Loucy (cell line): Measurements from ENCODE around the gene DHX57.

Source experiments
- H2AFZ ChIP-seq: fragments of 200-600 bp; sonication (generic); 2 replicates; pipeline ENCODE4 v1.6.0; 2016; ENCODE audit warnings: antibody characterized with exemption, mild to moderate bottlenecking, low read length, moderate library complexity
- H3F3A ChIP-seq: fragments of 200-600 bp; 2 replicates; pipeline ENCODE4 v1.6.0; 2016; ENCODE audit warnings: antibody characterized with exemption, low read depth, mild to moderate bottlenecking
- H3K27me3 ChIP-seq: fragments of 200-600 bp; sonication (generic); 2 replicates; pipeline ENCODE4 v1.6.1; 2014; ENCODE audit warnings: low read length, mild to moderate bottlenecking; ENCODE audit not compliant: insufficient read depth, poor library complexity, severe bottlenecking
- H3K36me3 ChIP-seq: fragments of 200-600 bp; sonication (generic); 2 replicates; pipeline ENCODE4 v1.6.1; 2016; ENCODE audit warnings: low read length; ENCODE audit not compliant: insufficient read depth
- H3K4me1 ChIP-seq: fragments of 200-600 bp; sonication (generic); 2 replicates; pipeline ENCODE4 v1.5.1; 2014; ENCODE audit warnings: low read length, mild to moderate bottlenecking; ENCODE audit not compliant: insufficient read depth, poor library complexity, severe bottlenecking
- H3K4me2 ChIP-seq: fragments of 200-600 bp; sonication (generic); 2 replicates; pipeline ENCODE4 v1.6.0; 2014; ENCODE audit warnings: antibody characterized with exemption, low read length, low read depth, mild to moderate bottlenecking; ENCODE audit not compliant: poor library complexity, severe bottlenecking
- H3K4me3 ChIP-seq: fragments of 200-600 bp; sonication (generic); 2 replicates; pipeline ENCODE4 v1.5.1; 2014; ENCODE audit warnings: low read length, mild to moderate bottlenecking, mixed read lengths; ENCODE audit not compliant: poor library complexity, severe bottlenecking
- H3K79me2 ChIP-seq: fragments of 200-600 bp; sonication (generic); 2 replicates; pipeline ENCODE4 v1.6.1; 2014; ENCODE audit warnings: low read length; ENCODE audit not compliant: insufficient read depth
- H3K9ac ChIP-seq: fragments of 200-600 bp; sonication (generic); 2 replicates; pipeline ENCODE4 v1.6.0; 2014; ENCODE audit warnings: mild to moderate bottlenecking, low read depth, low read length, moderate library complexity; ENCODE audit not compliant: poor library complexity, severe bottlenecking
- H3K9me2 ChIP-seq: fragments of 200-600 bp; sonication (generic); replicated peaks from 2 replicates; pipeline ENCODE4 v1.6.1; 2016; ENCODE audit warnings: low read depth, low read length, mixed read lengths
- H3K9me3 ChIP-seq: fragments of 200-600 bp; sonication (generic); 2 replicates; pipeline ENCODE4 v1.6.1; 2014; ENCODE audit warnings: mild to moderate bottlenecking, antibody characterized with exemption, low read length, low read depth; ENCODE audit not compliant: insufficient read depth
- H4K20me1 ChIP-seq: fragments of 200-600 bp; sonication (generic); 2 replicates; pipeline ENCODE4 v1.6.0; 2014; ENCODE audit warnings: antibody characterized with exemption, low read length, mild to moderate bottlenecking; ENCODE audit not compliant: insufficient read depth, poor library complexity, severe bottlenecking
- EZH2phosphoT487 ChIP-seq: fragments of 200-600 bp; IDR thresholded peaks from 2 replicates; pipeline ENCODE4 v1.6.1; 2018; ENCODE audit warnings: antibody characterized with exemption, mild to moderate bottlenecking, moderate library complexity, borderline replicate concordance
- TF ChIP-seq, protein P1 (sequence below): fragments of 200-600 bp; sonication (generic); conservative IDR thresholded peaks from 2 replicates; pipeline ENCODE4 v1.5.1; 2014; ENCODE audit warnings: mild to moderate bottlenecking, antibody characterized with exemption, low read length

Gene DHX57

DNA sequence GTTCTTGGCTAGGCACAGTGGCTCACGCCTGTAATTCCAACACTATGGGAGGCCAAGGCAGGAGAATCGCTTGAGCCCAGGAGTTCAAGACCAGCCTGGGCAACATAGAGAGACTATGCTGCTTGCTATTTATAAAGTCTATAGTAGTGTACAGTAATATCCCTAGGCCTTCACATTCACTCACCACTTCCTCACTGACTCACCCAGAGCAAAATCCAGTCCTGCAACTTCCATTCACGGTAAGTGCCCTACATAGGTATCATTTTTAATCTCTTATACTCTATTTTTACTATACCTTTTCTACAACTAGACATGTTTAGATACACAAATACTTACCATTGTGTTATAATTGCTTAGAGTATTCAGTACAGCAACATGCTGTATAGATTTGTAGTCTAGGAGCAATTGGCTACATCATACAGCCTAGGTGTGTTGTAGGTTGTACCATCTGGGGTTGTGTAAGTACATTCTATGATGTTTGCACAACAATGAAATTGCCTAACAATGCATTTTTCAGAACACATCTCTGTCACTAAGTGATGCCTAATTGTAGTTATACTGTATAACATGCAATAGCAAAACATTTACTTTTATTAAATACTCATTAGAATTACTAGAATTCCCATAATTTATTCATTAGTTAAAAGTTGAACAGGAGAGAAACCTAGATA, 8.8 kb downstream of the DHX57 start:
- no peaks in the 10 kb centered on the region for H3K4me1 ChIP-seq
- H3K79me2 ChIP-seq = no peaks in the 10 kb centered on the region
- H3K27me3 ChIP-seq = no peaks in the 10 kb centered on the region
- H3K9me3 ChIP-seq = no peaks in the 10 kb centered on the region; the same call in 1 of the 2 replicates
- H3K9me2 ChIP-seq = no peaks in the 10 kb centered on the region
- H3K4me3 ChIP-seq = no peak overlapping the region
- no peak overlapping the region for H2AFZ ChIP-seq
- peaks cover 14% of the 10 kb centered on the region; the same call in 1 of the 2 replicates for H3K36me3 ChIP-seq
- H4K20me1 ChIP-seq = no peaks in the 10 kb centered on the region
- H3F3A ChIP-seq = no peaks in the 10 kb centered on the region
- H3K9ac ChIP-seq = no peak overlapping the region
- TF ChIP-seq, protein P1, sequence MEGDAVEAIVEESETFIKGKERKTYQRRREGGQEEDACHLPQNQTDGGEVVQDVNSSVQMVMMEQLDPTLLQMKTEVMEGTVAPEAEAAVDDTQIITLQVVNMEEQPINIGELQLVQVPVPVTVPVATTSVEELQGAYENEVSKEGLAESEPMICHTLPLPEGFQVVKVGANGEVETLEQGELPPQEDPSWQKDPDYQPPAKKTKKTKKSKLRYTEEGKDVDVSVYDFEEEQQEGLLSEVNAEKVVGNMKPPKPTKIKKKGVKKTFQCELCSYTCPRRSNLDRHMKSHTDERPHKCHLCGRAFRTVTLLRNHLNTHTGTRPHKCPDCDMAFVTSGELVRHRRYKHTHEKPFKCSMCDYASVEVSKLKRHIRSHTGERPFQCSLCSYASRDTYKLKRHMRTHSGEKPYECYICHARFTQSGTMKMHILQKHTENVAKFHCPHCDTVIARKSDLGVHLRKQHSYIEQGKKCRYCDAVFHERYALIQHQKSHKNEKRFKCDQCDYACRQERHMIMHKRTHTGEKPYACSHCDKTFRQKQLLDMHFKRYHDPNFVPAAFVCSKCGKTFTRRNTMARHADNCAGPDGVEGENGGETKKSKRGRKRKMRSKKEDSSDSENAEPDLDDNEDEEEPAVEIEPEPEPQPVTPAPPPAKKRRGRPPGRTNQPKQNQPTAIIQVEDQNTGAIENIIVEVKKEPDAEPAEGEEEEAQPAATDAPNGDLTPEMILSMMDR = no peak
- TF ChIP-seq EZH2phosphoT487 = no peak
- H3K4me2 ChIP-seq = no peak overlapping the region

DNA sequence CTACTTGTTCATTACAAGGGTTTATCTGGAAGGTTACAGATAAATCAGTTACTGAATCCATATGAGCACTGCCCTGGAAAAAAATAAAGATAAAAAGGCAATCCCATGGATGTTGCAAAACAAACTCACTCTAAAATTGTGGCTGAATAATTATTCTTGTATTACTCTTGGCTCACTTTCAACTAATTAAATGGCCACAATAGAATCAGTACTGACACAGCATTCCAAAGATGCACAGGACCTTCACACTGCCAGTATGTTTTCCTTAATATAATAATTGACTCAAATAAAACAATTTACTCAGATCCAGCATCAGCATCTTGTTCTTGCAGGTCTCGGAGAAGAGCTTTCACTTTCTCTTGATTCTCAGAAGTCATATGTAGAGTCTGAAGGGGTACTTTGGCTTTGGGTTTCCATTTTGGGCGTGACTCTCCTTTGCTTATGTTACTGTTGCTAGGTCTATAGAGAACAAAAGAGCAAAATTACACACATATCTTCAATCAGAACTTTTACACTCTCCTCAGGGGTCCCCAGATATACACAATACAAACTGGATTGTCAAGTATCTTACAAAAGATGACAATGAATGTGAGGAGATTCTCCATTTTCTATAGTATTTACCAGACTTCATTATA, 12.6 kb downstream of the DHX57 start:
- H3K27me3 ChIP-seq = no peaks in the 10 kb centered on the region
- H3K9ac ChIP-seq = no peak overlapping the region
- H3K79me2 ChIP-seq = no peaks in the 10 kb centered on the region
- TF ChIP-seq, protein P1 = no peak
- TF ChIP-seq EZH2phosphoT487 = no peak
- H3K9me3 ChIP-seq = no peaks in the 10 kb centered on the region
- peaks cover 40% of the 10 kb centered on the region; the same call in 1 of the 2 replicates for H3K36me3 ChIP-seq
- no peak overlapping the region for H3K4me2 ChIP-seq
- H3F3A ChIP-seq = no peaks in the 10 kb centered on the region
- no peaks in the 10 kb centered on the region for H3K9me2 ChIP-seq
- H3K4me1 ChIP-seq = no peaks in the 10 kb centered on the region
- no peak overlapping the region for H3K4me3 ChIP-seq
- no peaks in the 10 kb centered on the region for H4K20me1 ChIP-seq
- H2AFZ ChIP-seq = no peak overlapping the region

DNA sequence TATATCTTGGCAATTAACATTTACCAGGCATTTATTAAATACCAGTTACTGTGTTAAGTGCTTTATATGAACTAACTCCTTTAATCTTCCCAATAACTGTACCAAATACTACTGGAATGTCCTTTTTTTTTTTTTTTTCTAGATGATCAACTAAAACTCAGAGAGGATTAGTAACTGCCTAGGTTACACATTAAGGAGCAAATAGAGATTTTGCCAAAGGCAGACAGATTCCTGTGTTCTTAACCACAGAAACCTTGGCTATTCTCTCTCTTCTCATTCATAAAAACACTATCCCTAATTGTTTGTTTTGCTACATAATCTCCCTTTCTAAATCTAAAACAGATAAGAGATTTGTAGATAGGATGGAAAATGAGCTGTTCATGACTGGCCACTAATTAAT, 13.3 kb downstream of the DHX57 start:
- no peaks in the 10 kb centered on the region for H4K20me1 ChIP-seq
- H3K36me3 ChIP-seq = peaks cover 42% of the 10 kb centered on the region; the same call in 1 of the 2 replicates
- no peak overlapping the region for H3K9ac ChIP-seq
- no peaks in the 10 kb centered on the region for H3K4me1 ChIP-seq
- H3K79me2 ChIP-seq = no peaks in the 10 kb centered on the region
- H3K27me3 ChIP-seq = no peaks in the 10 kb centered on the region
- no peaks in the 10 kb centered on the region for H3K9me2 ChIP-seq
- no peaks in the 10 kb centered on the region for H3F3A ChIP-seq
- H2AFZ ChIP-seq = no peak overlapping the region
- H3K4me3 ChIP-seq = no peak overlapping the region
- no peak overlapping the region for H3K4me2 ChIP-seq
- no peaks in the 10 kb centered on the region for H3K9me3 ChIP-seq
- TF ChIP-seq EZH2phosphoT487 = no peak
- TF ChIP-seq, protein P1 = no peak
